GM10248 (cell line): ENCODE measurements around the gene NARS2.

Experiments
- CTCF ChIA-PET: fragments of 300-600 bp; sonication (Branson Sonifier 250); formaldehyde crosslinking; extraction: SDS; loops from one replicate; lab custom pipeline; 2021; ENCODE audit warnings: antibody characterized with exemption; lab: Yijun Ruan, JAX
- POLR2A ChIA-PET: fragments of 350-650 bp; sonication (Branson Sonifier 250); formaldehyde crosslinking; extraction: SDS; loops from one replicate; lab custom pipeline; 2020; ENCODE audit warnings: antibody characterized with exemption; lab: Yijun Ruan, JAX
- DNase-seq: peaks from one replicate; pipeline ENCODE4 v3.0.0; 2012; ENCODE audit errors: extremely low spot score
- CTCF ChIP-seq: IDR thresholded peaks from 2 replicates; pipeline ENCODE4 v1.5.1; 2012; ENCODE audit warnings: mild to moderate bottlenecking, low read depth; ENCODE audit errors: extremely low read depth, missing control alignments, control extremely low read depth

Gene NARS2

DNA sequence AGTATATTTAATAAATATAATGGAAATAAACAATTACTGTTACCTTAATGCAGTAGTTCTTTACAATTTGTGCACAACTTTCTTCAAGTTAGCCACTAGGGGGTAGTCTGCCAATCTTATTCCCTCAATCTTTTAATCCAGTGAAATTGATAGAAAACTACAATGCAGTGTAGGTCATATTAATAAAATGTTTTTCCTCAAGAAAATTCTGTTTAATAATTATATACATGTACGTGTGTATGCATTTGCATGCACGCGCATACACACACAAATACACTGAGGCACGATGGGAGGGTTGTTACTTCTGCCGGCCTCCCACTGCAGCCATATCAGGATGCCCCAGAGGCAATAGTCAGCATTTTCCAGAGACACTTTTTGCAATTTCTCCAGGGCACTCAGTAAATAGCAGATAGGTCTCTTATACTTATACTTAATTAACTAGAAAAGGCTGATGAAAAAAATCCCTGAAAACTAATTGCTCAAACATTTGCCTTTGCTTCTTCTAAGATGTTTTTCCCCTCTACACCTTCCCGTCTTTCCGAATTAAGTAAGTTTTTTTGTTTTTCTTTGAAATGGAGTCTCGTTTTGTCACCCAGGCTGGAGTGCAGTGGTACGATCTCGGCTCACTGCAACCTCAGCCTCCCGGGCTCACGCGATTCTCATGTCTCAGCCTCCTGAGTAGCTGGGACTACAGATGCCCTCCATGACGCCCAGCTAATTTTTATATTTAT is 160.2 kb downstream of the NARS2 start:
- DNase-seq: no peak
- ChIA-PET CTCF (interaction anchor here (0.9 to 10.6 kb wide), 9 partner anchors 8 to 152 kb away, joined by 3 to 129 read pairs (median 5); no protein-coding TSS in a partner anchor), POLR2A (no interaction called here)
- peak; percentile 16 for TF ChIP-seq CTCF

DNA sequence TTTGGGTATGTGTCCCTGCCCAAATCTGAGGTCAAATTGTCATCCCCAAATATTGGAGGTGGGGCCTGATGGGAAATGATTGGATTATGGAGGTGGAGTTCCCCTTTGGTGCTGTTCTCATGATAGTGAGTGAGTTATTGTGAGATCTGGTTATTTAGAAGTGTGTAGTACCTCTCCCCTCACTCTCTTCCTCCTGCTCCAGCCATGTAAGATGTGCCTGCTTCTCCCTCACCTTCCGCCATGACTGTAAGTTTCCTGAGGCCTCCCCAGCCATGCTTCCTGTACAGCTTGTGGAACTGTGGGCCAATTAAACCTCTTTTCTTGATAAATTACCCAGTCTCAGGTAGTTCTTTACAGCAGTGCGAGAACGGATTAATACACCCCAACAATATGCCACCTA is 166.0 kb downstream of the NARS2 start:
- TF ChIP-seq CTCF: no peak
- CTCF ChIA-PET: interaction anchor here (1.0 kb wide), 1 partner anchor 63 kb away, joined by 3 read pairs; no protein-coding TSS in a partner anchor

DNA sequence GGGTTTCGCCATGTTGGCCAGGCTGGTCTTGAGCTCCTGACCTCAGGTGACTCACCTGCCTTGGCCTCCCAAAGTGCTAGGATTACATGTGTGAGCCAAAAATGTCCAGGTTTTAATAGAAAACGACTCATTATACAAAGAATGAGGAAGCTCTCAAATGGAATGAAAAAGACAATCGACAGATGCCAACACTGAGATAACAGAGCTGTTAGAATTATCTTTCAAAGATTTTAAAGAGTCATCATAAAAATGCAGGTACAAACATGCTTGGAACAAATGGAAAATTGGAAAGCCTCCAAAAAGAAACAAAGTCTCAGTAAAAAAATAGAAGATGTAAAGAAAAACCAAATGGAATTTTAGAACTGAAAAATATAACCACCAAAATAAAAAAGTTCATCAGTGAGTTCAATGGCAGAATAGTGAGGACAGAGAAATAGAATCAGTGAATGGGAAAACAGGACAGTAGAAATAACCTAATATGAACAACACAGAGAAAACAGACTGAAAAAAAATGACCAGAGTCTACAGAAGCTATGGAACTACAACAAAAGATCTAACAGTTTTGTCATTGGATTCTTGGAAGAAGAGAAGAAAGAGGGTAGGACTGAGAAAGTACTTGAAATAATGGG is 168.0 kb downstream of the NARS2 start:
- POLR2A ChIA-PET: interaction anchor here (1.5 kb wide), 1 partner anchor 11 kb away, joined by 3 read pairs; the partner anchor contains the start of gene GAB2
- no peak for TF ChIP-seq CTCF
- CTCF ChIA-PET: interaction anchor here (1.3 to 3.0 kb wide), 2 partner anchors 9 to 158 kb away, joined by 4 to 16 read pairs; partner anchors contain the start of gene GAB2
- DNase-seq: no peak

More for the DNA sequence above, 166.0 kb downstream of the NARS2 start:
- POLR2A ChIA-PET: no interaction called here
- DNase-seq: no peak

- no peak for DNase-seq
- ChIA-PET POLR2A (interaction anchor here (1.5 kb wide), 1 partner anchor 12 kb away, joined by 3 read pairs; the partner anchor contains the start of gene GAB2), CTCF (interaction anchor here (1.0 to 3.0 kb wide), 5 partner anchors 10 to 159 kb away, joined by 3 to 16 read pairs (median 3); partner anchors contain the start of gene GAB2)
- TF ChIP-seq CTCF: no peak
These were observed 168.9 kb downstream of the NARS2 start for GRCh38 chr11:78405805-78406204.

GRCh38 chr11:78403781-78404180 is 170.9 kb downstream of the NARS2 start:
- POLR2A ChIA-PET: no interaction called here
- CTCF ChIA-PET: interaction anchor here (1.2 to 1.8 kb wide), 3 partner anchors 12 to 92 kb away, joined by 3 to 6 read pairs (median 3); no protein-coding TSS in a partner anchor

More at GRCh38 chr11:78403781-78404180, 170.9 kb downstream of the NARS2 start:
- DNase-seq: no peak
- TF ChIP-seq CTCF: no peak
